ENCODE measurements around the gene SLC35F6.
"Not testable (repeated sequence)": the region's sequence is repeated elsewhere in the genome, so short reads cannot be mapped to it uniquely, and the experiment has no call there.

DNA sequence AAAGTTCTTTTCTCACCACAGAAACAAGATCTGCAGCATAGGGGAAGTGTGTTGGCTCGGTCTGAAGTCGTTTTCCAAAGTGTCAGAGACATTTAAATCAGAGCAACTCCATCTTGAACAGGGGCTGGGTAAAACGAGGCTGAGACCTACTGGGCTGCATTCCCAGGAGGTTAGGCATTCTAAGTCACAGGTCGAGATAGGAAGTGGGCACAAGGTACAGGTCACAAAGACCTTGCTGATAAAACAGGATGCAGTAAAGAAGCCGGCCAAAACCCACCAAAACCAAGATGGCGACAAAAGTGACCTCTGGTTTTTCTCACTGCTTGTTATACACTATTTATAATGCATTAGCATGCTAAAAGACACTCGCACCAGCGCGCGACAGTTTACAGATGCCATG, 3.1 kb upstream of the SLC35F6 start:
- TF ChIP-seq POLR2AphosphoS5 (IDR thresholded peaks at IDR 0.05) = not testable (repeated sequence)
- TF ChIP-seq, protein P1, sequence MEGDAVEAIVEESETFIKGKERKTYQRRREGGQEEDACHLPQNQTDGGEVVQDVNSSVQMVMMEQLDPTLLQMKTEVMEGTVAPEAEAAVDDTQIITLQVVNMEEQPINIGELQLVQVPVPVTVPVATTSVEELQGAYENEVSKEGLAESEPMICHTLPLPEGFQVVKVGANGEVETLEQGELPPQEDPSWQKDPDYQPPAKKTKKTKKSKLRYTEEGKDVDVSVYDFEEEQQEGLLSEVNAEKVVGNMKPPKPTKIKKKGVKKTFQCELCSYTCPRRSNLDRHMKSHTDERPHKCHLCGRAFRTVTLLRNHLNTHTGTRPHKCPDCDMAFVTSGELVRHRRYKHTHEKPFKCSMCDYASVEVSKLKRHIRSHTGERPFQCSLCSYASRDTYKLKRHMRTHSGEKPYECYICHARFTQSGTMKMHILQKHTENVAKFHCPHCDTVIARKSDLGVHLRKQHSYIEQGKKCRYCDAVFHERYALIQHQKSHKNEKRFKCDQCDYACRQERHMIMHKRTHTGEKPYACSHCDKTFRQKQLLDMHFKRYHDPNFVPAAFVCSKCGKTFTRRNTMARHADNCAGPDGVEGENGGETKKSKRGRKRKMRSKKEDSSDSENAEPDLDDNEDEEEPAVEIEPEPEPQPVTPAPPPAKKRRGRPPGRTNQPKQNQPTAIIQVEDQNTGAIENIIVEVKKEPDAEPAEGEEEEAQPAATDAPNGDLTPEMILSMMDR (IDR thresholded peaks at IDR 0.05) = not testable (repeated sequence)
